ENCODE data around the gene PLK2.

DNA sequence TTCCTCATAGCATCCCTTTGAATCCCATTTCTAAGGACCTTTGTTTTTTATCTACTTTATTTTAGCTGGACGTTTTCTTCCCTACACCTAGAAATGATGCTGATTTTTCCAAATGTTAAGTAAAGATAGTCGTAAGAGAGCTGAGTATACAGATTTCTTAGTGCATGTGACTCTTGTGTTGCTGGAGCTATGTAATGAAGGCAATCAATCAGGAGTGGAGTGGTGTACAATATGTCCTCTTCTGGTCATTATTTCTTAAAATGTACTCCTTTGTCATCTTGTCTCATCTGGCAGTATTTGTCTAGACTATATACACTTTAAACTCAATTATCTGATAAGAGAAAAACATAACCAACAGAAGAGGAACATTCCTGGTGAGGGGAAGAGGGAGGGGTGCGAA, 44.9 kb upstream of the PLK2 start:
- TF ChIP-seq, protein P1, sequence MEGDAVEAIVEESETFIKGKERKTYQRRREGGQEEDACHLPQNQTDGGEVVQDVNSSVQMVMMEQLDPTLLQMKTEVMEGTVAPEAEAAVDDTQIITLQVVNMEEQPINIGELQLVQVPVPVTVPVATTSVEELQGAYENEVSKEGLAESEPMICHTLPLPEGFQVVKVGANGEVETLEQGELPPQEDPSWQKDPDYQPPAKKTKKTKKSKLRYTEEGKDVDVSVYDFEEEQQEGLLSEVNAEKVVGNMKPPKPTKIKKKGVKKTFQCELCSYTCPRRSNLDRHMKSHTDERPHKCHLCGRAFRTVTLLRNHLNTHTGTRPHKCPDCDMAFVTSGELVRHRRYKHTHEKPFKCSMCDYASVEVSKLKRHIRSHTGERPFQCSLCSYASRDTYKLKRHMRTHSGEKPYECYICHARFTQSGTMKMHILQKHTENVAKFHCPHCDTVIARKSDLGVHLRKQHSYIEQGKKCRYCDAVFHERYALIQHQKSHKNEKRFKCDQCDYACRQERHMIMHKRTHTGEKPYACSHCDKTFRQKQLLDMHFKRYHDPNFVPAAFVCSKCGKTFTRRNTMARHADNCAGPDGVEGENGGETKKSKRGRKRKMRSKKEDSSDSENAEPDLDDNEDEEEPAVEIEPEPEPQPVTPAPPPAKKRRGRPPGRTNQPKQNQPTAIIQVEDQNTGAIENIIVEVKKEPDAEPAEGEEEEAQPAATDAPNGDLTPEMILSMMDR (IDR thresholded peaks at IDR 0.05) = no peak
- TF ChIP-seq POLR2A (IDR thresholded peaks at IDR 0.05) (no peak), POLR2AphosphoS5 (IDR thresholded peaks at IDR 0.05) (no peak)
